SK-N-SH (cell line): Measurements from ENCODE around the gene FUT2. TPM values are rescaled to one million over a fixed set of nuclear protein-coding genes. Genes with fewer than 3 reads are reported as not detected.

Experiments
- CTCF ChIA-PET: fragments of 300-600, 350-600 bp; formaldehyde crosslinking; extraction: SDS; loops from one replicate; lab custom pipeline; 2021; lab: Yijun Ruan, JAX
- POLR2A ChIA-PET: fragments of 350-600 bp; sonication (Branson Sonifier 250); formaldehyde crosslinking; extraction: SDS; loops from one replicate; lab custom pipeline; 2020; ENCODE audit warnings: antibody characterized with exemption, inconsistent platforms; lab: Yijun Ruan, JAX
- DNase-seq: peaks from one replicate; pipeline ENCODE4 v3.0.0; 2012
- H2AFZ ChIP-seq: fragments of 200-600 bp; sonication (generic); 2 replicates; pipeline ENCODE4 v1.8.1; 2016; ENCODE audit warnings: antibody characterized with exemption, mild to moderate bottlenecking, low read depth
- H3F3A ChIP-seq: fragments of 200-600 bp; sonication (generic); replicated peaks from 2 replicates; pipeline ENCODE3; 2016; ENCODE audit warnings: antibody characterized with exemption, mild to moderate bottlenecking; ENCODE audit not compliant: insufficient read depth
- H3K27ac ChIP-seq, 2 experiments: fragments of 200-500 bp in 1 of 2; fragments of 200-600 bp in 1 of 2; sonication (Bioruptor generic) in 1 of 2; sonication (generic), shearing (Covaris generic) in 1 of 2; 2 replicates each; pipeline versions ENCODE4 v1.5.1 to v1.6.1; 2014 to 2016; ENCODE audit warnings: low read depth in 2 of 2, inconsistent platforms in 1 of 2, low read length in 1 of 2, mild to moderate bottlenecking in 1 of 2, mixed read lengths in 1 of 2
- H3K27me3 ChIP-seq: fragments of 200-600 bp; sonication (generic), shearing (Covaris generic); 2 replicates; pipeline ENCODE4 v1.6.1; 2016; ENCODE audit warnings: mixed run types; ENCODE audit not compliant: insufficient read depth
- H3K36me3 ChIP-seq, 2 experiments: fragments of 200-500 bp in 1 of 2; fragments of 200-600 bp in 1 of 2; sonication (Bioruptor generic) in 1 of 2; sonication (generic) in 1 of 2; replicated peaks in 1 of 2; 2 replicates each; pipeline versions ENCODE3 to v1.5.1; 2014 to 2016; ENCODE audit warnings: low read length in 1 of 2, mild to moderate bottlenecking in 1 of 2; ENCODE audit not compliant: insufficient read depth in 2 of 2, control insufficient read depth in 1 of 2
- H3K4me1 ChIP-seq, 2 experiments: fragments of 200-500 bp in 1 of 2; fragments of 200-600 bp in 1 of 2; sonication (Bioruptor generic) in 1 of 2; sonication (generic), shearing (Covaris generic) in 1 of 2; 2 replicates each; pipeline versions ENCODE4 v1.5.1 to v1.6.1; 2014 to 2016; ENCODE audit warnings: low read depth in 1 of 2, low read length in 1 of 2, mixed run types in 1 of 2; ENCODE audit not compliant: insufficient read depth in 2 of 2, control insufficient read depth in 1 of 2
- H3K4me2 ChIP-seq: fragments of 200-600 bp; sonication (generic), shearing (Covaris generic); 2 replicates; pipeline ENCODE4 v1.6.1; 2017; ENCODE audit warnings: mixed run types
- H3K4me3 ChIP-seq, 2 experiments: fragments of 200-500 bp in 1 of 2; fragments of 200-600 bp in 1 of 2; sonication (Bioruptor generic) in 1 of 2; sonication (generic), shearing (Covaris generic) in 1 of 2; 2 replicates each; pipeline versions ENCODE4 v1.5.1 to v1.8.1; 2014 to 2016; ENCODE audit warnings: low read depth in 2 of 2, inconsistent platforms in 1 of 2, low read length in 1 of 2, mild to moderate bottlenecking in 1 of 2, mixed read lengths in 1 of 2, moderate library complexity in 1 of 2
- H3K79me2 ChIP-seq: fragments of 200-600 bp; sonication (generic); 2 replicates; pipeline ENCODE4 v1.8.1; 2017; ENCODE audit warnings: mild to moderate bottlenecking; ENCODE audit not compliant: insufficient read depth
- H3K9ac ChIP-seq: fragments of 200-600 bp; sonication (generic); 2 replicates; pipeline ENCODE4 v1.6.1; 2017; ENCODE audit warnings: mixed run types
- H3K9me2 ChIP-seq: fragments of 200-600 bp; sonication (generic); 2 replicates; pipeline ENCODE4 v1.6.1; 2017; ENCODE audit warnings: mixed run types
- H3K9me3 ChIP-seq: fragments of 200-600 bp; sonication (generic); 2 replicates; pipeline ENCODE4 v1.6.1; 2017; ENCODE audit warnings: mixed run types, mild to moderate bottlenecking, moderate library complexity
- H4K20me1 ChIP-seq: fragments of 200-600 bp; sonication (generic); 2 replicates; pipeline ENCODE4 v1.6.1; 2017; ENCODE audit warnings: mild to moderate bottlenecking, mixed run types; ENCODE audit not compliant: insufficient read depth
- CHD2 ChIP-seq: fragments of 150-350 bp; IDR thresholded peaks from 2 replicates; pipeline ENCODE4 v1.6.1; 2018; ENCODE audit warnings: low read length; ENCODE audit not compliant: partially characterized antibody
- ELF1 ChIP-seq: IDR thresholded peaks from 2 replicates; pipeline ENCODE4 v1.4.0; 2012
- EP300 ChIP-seq, 2 experiments: IDR thresholded peaks; 2 replicates each; pipeline versions ENCODE4 v1.4.0 to v1.6.1; 2012; ENCODE audit warnings: borderline replicate concordance in 1 of 2, low read depth in 1 of 2, low read length in 1 of 2
- EZH2phosphoT487 ChIP-seq: fragments of 200-600 bp; sonication (generic); IDR thresholded peaks from 2 replicates; pipeline ENCODE4 v1.6.1; 2017; ENCODE audit warnings: low read depth, mixed run types, mild to moderate bottlenecking, antibody characterized with exemption, moderate library complexity, borderline replicate concordance
- FOSL2 ChIP-seq: IDR thresholded peaks from 2 replicates; pipeline ENCODE4 v1.4.0; 2012; ENCODE audit warnings: low read depth, mild to moderate bottlenecking, moderate library complexity, borderline replicate concordance
- FOXJ3 ChIP-seq: sonication (generic); formaldehyde crosslinking; IDR thresholded peaks from 2 replicates; pipeline ENCODE4 v1.5.1; 2020; ENCODE audit warnings: mild to moderate bottlenecking, missing genetic modification reagents
- GABPA ChIP-seq: IDR thresholded peaks from 2 replicates; pipeline ENCODE4 v1.4.0; 2012; ENCODE audit warnings: low read depth, mild to moderate bottlenecking
- GATA2 ChIP-seq: sonication (generic); formaldehyde crosslinking; IDR thresholded peaks from 2 replicates; pipeline ENCODE4 v1.5.0; 2020; ENCODE audit warnings: mild to moderate bottlenecking, missing genetic modification reagents
- MEF2A ChIP-seq: IDR thresholded peaks from 2 replicates; pipeline ENCODE4 v1.4.0; 2012; ENCODE audit warnings: low read depth, borderline replicate concordance
- MXI1 ChIP-seq: IDR thresholded peaks from 2 replicates; pipeline ENCODE4 v1.6.1; 2012; ENCODE audit warnings: mild to moderate bottlenecking, low read depth, low read length, improper control_type of control experiment
- NFIC ChIP-seq: IDR thresholded peaks from 2 replicates; pipeline ENCODE4 v1.4.0; 2012; ENCODE audit warnings: borderline replicate concordance
- NRF1 ChIP-seq: IDR thresholded peaks from 2 replicates; pipeline ENCODE4 v1.6.1; 2012; ENCODE audit warnings: low read depth, mild to moderate bottlenecking, low read length
- PBX3 ChIP-seq: IDR thresholded peaks from 2 replicates; pipeline ENCODE4; 2012
- RAD21 ChIP-seq: IDR thresholded peaks from 2 replicates; pipeline ENCODE4 v1.6.1; 2012; ENCODE audit warnings: mild to moderate bottlenecking, low read length
- RCOR1 ChIP-seq: fragments of 150-350 bp; IDR thresholded peaks from 2 replicates; pipeline ENCODE4 v1.6.1; 2017; ENCODE audit warnings: antibody characterized with exemption, low read length
- SMC3 ChIP-seq: IDR thresholded peaks from 2 replicates; pipeline ENCODE4 v1.6.1; 2012; ENCODE audit warnings: low read depth, low read length, improper control_type of control experiment
- YY1 ChIP-seq: IDR thresholded peaks from 2 replicates; pipeline ENCODE4 v1.4.0; 2012; ENCODE audit warnings: low read depth, mild to moderate bottlenecking
- ZBTB33 ChIP-seq: IDR thresholded peaks from 2 replicates; pipeline ENCODE4 v1.4.0; 2012; ENCODE audit warnings: low read depth, borderline replicate concordance
- WGBS: methylation state at CpG from one replicate; pipeline ENCODE4 v1.1.6; 2017; ENCODE audit warnings: low lambda C conversion rate; 5-methylcytosine and 5-hydroxymethylcytosine counted together
- polyA plus RNA-seq, 3 experiments: library from polyadenylated mRNA; depleted of rRNA; stranded (reverse); fragments of >200 nt; gene quantifications; 2 replicates each; pipeline ENCODE4 v1.2.3, GENCODE V29; 2012
- TF ChIP-seq, protein P1 (sequence below): fragments of 150-350 bp; IDR thresholded peaks from 2 replicates; pipeline ENCODE4 v1.6.1; 2016; ENCODE audit warnings: mild to moderate bottlenecking, low read depth, low read length
- TF ChIP-seq, protein P2 (sequence below): fragments of 200-600 bp; sonication (generic); IDR thresholded peaks from 2 replicates; pipeline ENCODE4 v1.6.1; 2017; ENCODE audit warnings: antibody characterized with exemption, mild to moderate bottlenecking, moderate library complexity
- TF ChIP-seq, protein P3 (sequence below): IDR thresholded peaks from 2 replicates; pipeline ENCODE4 v1.4.0; 2012; ENCODE audit warnings: low read depth

FUT2 gene
- polyA plus RNA-seq, 1 of the 3 experiments (the other 2 are of a cell fraction) = not detected

DNA sequence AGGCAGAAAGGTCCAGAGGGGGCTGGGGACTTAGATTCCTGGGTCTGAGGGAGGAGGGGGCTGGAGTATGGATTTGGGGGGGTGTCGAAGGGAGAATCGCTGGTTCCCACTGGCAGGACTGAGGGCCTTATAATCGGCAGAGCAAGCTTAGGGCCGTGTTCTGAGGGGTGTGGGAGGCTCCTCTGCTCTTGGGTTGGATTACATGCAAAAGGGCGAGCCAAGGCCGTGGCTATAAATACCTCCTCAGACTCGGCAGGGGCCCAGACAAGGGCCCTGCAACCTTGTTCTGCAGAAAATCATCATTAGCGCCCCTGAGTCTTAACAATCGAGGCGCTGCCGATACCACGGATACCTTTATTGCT lies 24.5 kb downstream of the FUT2 start:
- Histone ChIP-seq H3K9ac (peak overlapping the region; percentile 84; the same call in 1 of the 2 replicates), H4K20me1 (no peaks in the 10 kb centered on the region), H2AFZ (no peak overlapping the region; the same call in 1 of the 2 replicates), H3K4me3 (peak overlapping the region in 1 of 2 experiments; percentile 62; a peak in 2 of 4 replicates), H3F3A (peaks cover 8% of the 10 kb centered on the region), H3K27me3 (no peaks in the 10 kb centered on the region), H3K4me2 (peak overlapping the region; percentile 56), H3K36me3 (no peaks in the 10 kb centered on the region), H3K79me2 (peaks cover 1% of the 10 kb centered on the region; the same call in 1 of the 2 replicates), H3K4me1 (peaks cover 13 to 23% of the 10 kb centered on the region in 2 experiments; a peak in 3 of 4 replicates), H3K9me3 (no peaks in the 10 kb centered on the region), H3K9me2 (no peaks in the 10 kb centered on the region), H3K27ac (peak overlapping the region; percentile 87 to 88; a peak in 2 of 4 replicates)
- POLR2A ChIA-PET = interaction anchor here (0.7 to 1.7 kb wide), 3 partner anchors 19 to 91 kb away, joined by 3 to 9 read pairs (median 3); no protein-coding TSS in a partner anchor
- TF ChIP-seq SMC3 (no peak), RCOR1 (no peak), RAD21 (no peak), YY1 (no peak), GABPA (no peak), CHD2 (no peak), ELF1 (no peak), MXI1 (no peak), EP300 (IDR thresholded peaks at IDR 0.05; ENCODE audit: borderline replicate concordance in 1 of 2, low read depth in 1 of 2, low read length in 1 of 2) (no peak), NFIC (no peak), PBX3 (no peak), NRF1 (no peak), FOSL2 (no peak), EZH2phosphoT487 (no peak)
- TF ChIP-seq, protein P1, sequence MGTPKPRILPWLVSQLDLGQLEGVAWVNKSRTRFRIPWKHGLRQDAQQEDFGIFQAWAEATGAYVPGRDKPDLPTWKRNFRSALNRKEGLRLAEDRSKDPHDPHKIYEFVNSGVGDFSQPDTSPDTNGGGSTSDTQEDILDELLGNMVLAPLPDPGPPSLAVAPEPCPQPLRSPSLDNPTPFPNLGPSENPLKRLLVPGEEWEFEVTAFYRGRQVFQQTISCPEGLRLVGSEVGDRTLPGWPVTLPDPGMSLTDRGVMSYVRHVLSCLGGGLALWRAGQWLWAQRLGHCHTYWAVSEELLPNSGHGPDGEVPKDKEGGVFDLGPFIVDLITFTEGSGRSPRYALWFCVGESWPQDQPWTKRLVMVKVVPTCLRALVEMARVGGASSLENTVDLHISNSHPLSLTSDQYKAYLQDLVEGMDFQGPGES = no peak
- WGBS = 23% methylated on average over 8 of the region's 12 CpGs
- DNase-seq = no peak
- CTCF ChIA-PET = interaction anchor here (0.6 to 2.6 kb wide), 5 partner anchors 19 to 147 kb away, joined by 3 to 13 read pairs (median 3); no protein-coding TSS in a partner anchor

GRCh38 chr19:48720613-48721296 lies 25.0 kb downstream of the FUT2 start:
- WGBS = 2% methylated on average over 42 of the region's 42 CpGs
- H3K79me2 ChIP-seq = no peaks in the 10 kb centered on the region
- POLR2A ChIA-PET = interaction anchor here (0.7 to 1.7 kb wide), 3 partner anchors 18 to 91 kb away, joined by 3 to 9 read pairs (median 3); no protein-coding TSS in a partner anchor
- CTCF ChIA-PET = interaction anchor here (0.6 to 2.6 kb wide), 5 partner anchors 18 to 147 kb away, joined by 3 to 13 read pairs (median 3); no protein-coding TSS in a partner anchor
- H3K9me3 ChIP-seq = no peaks in the 10 kb centered on the region
- no peaks in the 10 kb centered on the region for H3K36me3 ChIP-seq
- peak overlapping the region; percentile 87 to 88 for H3K27ac ChIP-seq
- H3K4me2 ChIP-seq = peak overlapping the region; percentile 56
- peak overlapping the region; percentile 84 for H3K9ac ChIP-seq
- H2AFZ ChIP-seq = peak overlapping the region; percentile 75; the same call in 1 of the 2 replicates
- H3K4me1 ChIP-seq = peaks cover 17 to 18% of the 10 kb centered on the region in 2 experiments; a peak in 3 of 4 replicates
- peak; percentile 96 for DNase-seq
- no peaks in the 10 kb centered on the region for H4K20me1 ChIP-seq
- peaks cover 9% of the 10 kb centered on the region for H3F3A ChIP-seq
- no peaks in the 10 kb centered on the region for H3K27me3 ChIP-seq
- peak overlapping the region; percentile 62 to 68 for H3K4me3 ChIP-seq
- H3K9me2 ChIP-seq = no peaks in the 10 kb centered on the region
- no peak for TF ChIP-seq FOXJ3
- TF ChIP-seq ZBTB33 = peak; percentile 92
- TF ChIP-seq RAD21 = no peak
- TF ChIP-seq MEF2A = no peak
- TF ChIP-seq, protein P2, sequence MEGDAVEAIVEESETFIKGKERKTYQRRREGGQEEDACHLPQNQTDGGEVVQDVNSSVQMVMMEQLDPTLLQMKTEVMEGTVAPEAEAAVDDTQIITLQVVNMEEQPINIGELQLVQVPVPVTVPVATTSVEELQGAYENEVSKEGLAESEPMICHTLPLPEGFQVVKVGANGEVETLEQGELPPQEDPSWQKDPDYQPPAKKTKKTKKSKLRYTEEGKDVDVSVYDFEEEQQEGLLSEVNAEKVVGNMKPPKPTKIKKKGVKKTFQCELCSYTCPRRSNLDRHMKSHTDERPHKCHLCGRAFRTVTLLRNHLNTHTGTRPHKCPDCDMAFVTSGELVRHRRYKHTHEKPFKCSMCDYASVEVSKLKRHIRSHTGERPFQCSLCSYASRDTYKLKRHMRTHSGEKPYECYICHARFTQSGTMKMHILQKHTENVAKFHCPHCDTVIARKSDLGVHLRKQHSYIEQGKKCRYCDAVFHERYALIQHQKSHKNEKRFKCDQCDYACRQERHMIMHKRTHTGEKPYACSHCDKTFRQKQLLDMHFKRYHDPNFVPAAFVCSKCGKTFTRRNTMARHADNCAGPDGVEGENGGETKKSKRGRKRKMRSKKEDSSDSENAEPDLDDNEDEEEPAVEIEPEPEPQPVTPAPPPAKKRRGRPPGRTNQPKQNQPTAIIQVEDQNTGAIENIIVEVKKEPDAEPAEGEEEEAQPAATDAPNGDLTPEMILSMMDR = no peak
- no peak for TF ChIP-seq EP300 (IDR thresholded peaks at IDR 0.05; ENCODE audit: borderline replicate concordance in 1 of 2, low read depth in 1 of 2, low read length in 1 of 2)
- TF ChIP-seq GATA2 (CRISPR knock-in tag) = no peak
- TF ChIP-seq, protein P3, sequence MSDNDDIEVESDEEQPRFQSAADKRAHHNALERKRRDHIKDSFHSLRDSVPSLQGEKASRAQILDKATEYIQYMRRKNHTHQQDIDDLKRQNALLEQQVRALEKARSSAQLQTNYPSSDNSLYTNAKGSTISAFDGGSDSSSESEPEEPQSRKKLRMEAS = peak; percentile 70; the same call in 1 of the 2 replicates
- no peak for TF ChIP-seq MXI1
